HepG2 (cell line): ENCODE results near the gene ABHD10. TPM values are rescaled to one million over a fixed set of nuclear protein-coding genes. Genes with fewer than 3 reads are reported as not detected.

Experiments
- ATAC-seq: fragments of 200-7000 bp; cut with Tn5 transposase; 3 replicates; pipeline ENCODE4 v1.9.1; 2020; ENCODE audit warnings: mild to moderate bottlenecking, moderate library complexity
- BruUV-seq: library from RNA; stranded (reverse); fragments of 400-500 nt; replicated peaks from 2 replicates; lab custom pipeline; 2021; lab: Mats Ljungman, UMichigan
- CTCF ChIA-PET: fragments of 300-600 bp; formaldehyde crosslinking; extraction: SDS; loops from one replicate; lab custom pipeline; 2021; ENCODE audit warnings: low total read pairs, inconsistent platforms, low intra/inter-chr PET ratio; lab: Yijun Ruan, JAX
- POLR2A ChIA-PET: fragments of 350-600 bp; sonication (Branson Sonifier 250); formaldehyde crosslinking; loops from one replicate; lab custom pipeline; 2020; ENCODE audit warnings: antibody characterized with exemption, inconsistent platforms; lab: Yijun Ruan, JAX
- DNase-seq: peaks from one replicate; pipeline ENCODE4 v3.0.0-alpha.2; 2015; ENCODE audit warnings: low spot score
- FAIRE-seq: peaks from 3 replicates; lab custom pipeline; 2011; peaks lifted over from hg19 to GRCh38; lab: Jason Lieb, UNC
- H2AFZ ChIP-seq: one replicate; pipeline ENCODE4 v1.6.1; 2011; ENCODE audit warnings: low read length, inconsistent platforms
- H3K27ac ChIP-seq: fragments of 300-600 bp; 3 replicates; pipeline ENCODE4 v1.8.0; 2011; ENCODE audit warnings: mixed run types, mild to moderate bottlenecking, mixed read lengths, low read length, inconsistent platforms; ENCODE audit not compliant: insufficient read depth; ENCODE audit errors: extremely low read length
- H3K27me3 ChIP-seq, 2 experiments: fragments of 200-600 bp in 1 of 2; 2 replicates in 1 of 2; 3 replicates in 1 of 2; pipeline versions ENCODE4 v1.6.0 to v1.8.0; 2011; ENCODE audit warnings: low read length in 2 of 2, mild to moderate bottlenecking in 2 of 2, moderate library complexity in 2 of 2, inconsistent platforms in 1 of 2; ENCODE audit not compliant: insufficient read depth in 2 of 2, control insufficient read depth in 1 of 2
- H3K36me3 ChIP-seq, 2 experiments: fragments of 200-600 bp in 1 of 2; replicated peaks in 1 of 2; 2 replicates in 1 of 2; 3 replicates in 1 of 2; pipeline versions ENCODE4 v1.5.1 to v1.8.0; 2011; ENCODE audit warnings: low read length in 2 of 2, inconsistent platforms in 1 of 2; ENCODE audit not compliant: insufficient read depth in 2 of 2, control insufficient read depth in 1 of 2
- H3K4me1 ChIP-seq: 2 replicates; pipeline ENCODE4 v1.5.1; 2012; ENCODE audit warnings: low read length, inconsistent platforms; ENCODE audit not compliant: insufficient read depth
- H3K4me2 ChIP-seq: 2 replicates; pipeline ENCODE4 v1.6.0; 2011; ENCODE audit warnings: low read depth, low read length, inconsistent platforms
- H3K4me3 ChIP-seq, 3 experiments: fragments of 200-600 bp in 1 of 3; sonication (generic), shearing (Covaris generic) in 1 of 3; replicated peaks in 1 of 3; 2 replicates each; pipeline ENCODE4 v1.5.1; 2011 to 2016; ENCODE audit warnings: low read length in 3 of 3, inconsistent platforms in 2 of 3, low read depth in 2 of 3, mild to moderate bottlenecking in 2 of 3, control low read depth in 1 of 3, mixed read lengths in 1 of 3; ENCODE audit not compliant: insufficient read depth in 1 of 3
- H3K79me2 ChIP-seq: one replicate; pipeline ENCODE4 v1.6.1; 2011; ENCODE audit warnings: low read length, inconsistent platforms; ENCODE audit not compliant: insufficient read depth
- H3K9ac ChIP-seq: 2 replicates; pipeline ENCODE4 v1.6.0; 2011; ENCODE audit warnings: mild to moderate bottlenecking, low read depth, low read length, inconsistent platforms; ENCODE audit not compliant: insufficient read depth
- H3K9me3 ChIP-seq: 2 replicates; pipeline ENCODE4 v1.5.1; 2012; ENCODE audit warnings: mild to moderate bottlenecking, low read length
- H4K20me1 ChIP-seq: 2 replicates; pipeline ENCODE4 v1.6.0; 2011; ENCODE audit warnings: inconsistent platforms, mild to moderate bottlenecking, low read length, moderate library complexity; ENCODE audit not compliant: insufficient read depth
- CREB1 ChIP-seq, 2 experiments: fragments of 450-650 bp in 1 of 2; IDR thresholded peaks; 2 replicates each; pipeline ENCODE4 v1.6.1; 2016 to 2017; ENCODE audit warnings: control low read depth in 1 of 2, mild to moderate bottlenecking in 1 of 2, missing compliant biosample characterization in 1 of 2, missing genetic modification characterization in 1 of 2
- CREBL2 ChIP-seq: sonication (generic); formaldehyde crosslinking; IDR thresholded peaks from 2 replicates; pipeline ENCODE4 v1.8.1; 2023; ENCODE audit warnings: missing genetic modification reagents, mild to moderate bottlenecking, borderline replicate concordance
- CTCF ChIP-seq: sonication (generic); formaldehyde crosslinking; IDR thresholded peaks from 2 replicates; pipeline ENCODE4 v1.5.0; 2020; ENCODE audit warnings: mild to moderate bottlenecking, missing genetic modification reagents, moderate library complexity
- KDM2A ChIP-seq: sonication (generic); formaldehyde crosslinking; IDR thresholded peaks from 2 replicates; pipeline ENCODE4 v1.4.0; 2020; ENCODE audit warnings: low read depth, missing genetic modification reagents, borderline replicate concordance
- NBN ChIP-seq: fragments of 450-650 bp; conservative IDR thresholded peaks from 2 replicates; pipeline ENCODE4 v1.6.1; 2017
- RARG ChIP-seq: sonication (generic); formaldehyde crosslinking; IDR thresholded peaks from 2 replicates; pipeline ENCODE4 v1.4.0; 2020; ENCODE audit warnings: low read depth, mild to moderate bottlenecking, missing genetic modification reagents
- TARDBP ChIP-seq: sonication (generic); formaldehyde crosslinking; IDR thresholded peaks from 2 replicates; pipeline ENCODE4 v1.8.0; 2022; ENCODE audit warnings: mild to moderate bottlenecking, missing genetic modification reagents
- XRCC5 ChIP-seq: fragments of 200-400 bp; formaldehyde crosslinking; optimal IDR thresholded peaks from 2 replicates; pipeline ENCODE3; 2017; ENCODE audit warnings: mild to moderate bottlenecking, low read length
- ZBTB49 ChIP-seq: sonication (generic); formaldehyde crosslinking; IDR thresholded peaks from 2 replicates; pipeline ENCODE4 v1.4.0; 2020; ENCODE audit warnings: missing genetic modification reagents, borderline replicate concordance
- ZNF292 ChIP-seq: sonication (generic); formaldehyde crosslinking; IDR thresholded peaks from 2 replicates; pipeline ENCODE4 v1.8.1; 2022; ENCODE audit warnings: mild to moderate bottlenecking, low read depth, missing genetic modification reagents, borderline replicate concordance
- ZNF513 ChIP-seq: sonication (generic); formaldehyde crosslinking; conservative IDR thresholded peaks from 2 replicates; pipeline ENCODE4 v1.5.0; 2020; ENCODE audit warnings: missing genetic modification reagents
- ZNF530 ChIP-seq: sonication (generic); formaldehyde crosslinking; IDR thresholded peaks from 2 replicates; pipeline ENCODE4 v1.5.0; 2020; ENCODE audit warnings: low read depth, mild to moderate bottlenecking, missing genetic modification reagents
- ZNF556 ChIP-seq: sonication (generic); formaldehyde crosslinking; IDR thresholded peaks from 2 replicates; pipeline ENCODE4 v1.4.0; 2020; ENCODE audit warnings: mild to moderate bottlenecking, missing genetic modification reagents, borderline replicate concordance
- ZNF598 ChIP-seq: sonication (generic); formaldehyde crosslinking; IDR thresholded peaks from 2 replicates; pipeline ENCODE4 v1.5.1; 2020; ENCODE audit warnings: mild to moderate bottlenecking, missing genetic modification reagents, borderline replicate concordance
- WGBS: methylation state at CpG from one replicate; pipeline ENCODE4 v1.1.6; 2017; ENCODE audit warnings: low lambda C conversion rate; 5-methylcytosine and 5-hydroxymethylcytosine counted together
- in situ Hi-C: cut with HindIII; loops from 2 replicates; pipeline ENCODE4 v1.10.0; 2017; ENCODE audit warnings: low pct_unique_long_range_greater_than_20kb; ENCODE audit not compliant: extremely low pct_ligation_motif_present
- intact Hi-C: fragments of 100-400 bp; cut with micrococcal nuclease; formaldehyde crosslinking; loops from one replicate; pipeline ENCODE4 v1.10.0; 2022; ENCODE audit not compliant: unreplicated experiment
- polyA plus RNA-seq, 8 experiments: library from polyadenylated mRNA; depleted of rRNA in 3 of 8; stranded (reverse) in 7 of 8; unstranded in 1 of 8; fragments of >200 nt; fragmentation: Illumina TruSeq in 4 of 8; extraction: Trizol in 4 of 8; gene quantifications; 2 replicates each; pipeline versions ENCODE4 v1.2.1 to v1.2.3, GENCODE V29; 2011 to 2016; ENCODE audit warnings: low read depth in 4 of 8, missing spikeins in 1 of 8, mixed read lengths in 1 of 8; ENCODE audit not compliant: insufficient read depth in 1 of 8
- total RNA-seq, 5 experiments: library from RNA; depleted of rRNA; stranded (reverse); fragments of >200 nt; fragmentation: Illumina TruSeq; extraction: Trizol; gene quantifications; 2 replicates each; pipeline ENCODE4 v1.2.3, GENCODE V29; 2016; ENCODE audit warnings: low read depth in 1 of 5
- TF ChIP-seq, protein P1 (sequence below): sonication (generic); formaldehyde crosslinking; IDR thresholded peaks from 2 replicates; pipeline ENCODE4 v1.4.0; 2020; ENCODE audit warnings: missing genetic modification reagents, borderline replicate concordance

ABHD10 gene
- total and polyA plus RNA-seq, 2 of the 13 experiments (the other 11 are each of a cell fraction or from before 2014, with no cell fraction given), result 22.8 to 50.2 TPM

- DNase-seq, result no peak
- in situ Hi-C loops, result no loop called here
- WGBS, result 4% methylated on average over 8 of the region's 30 CpGs
- H3K27me3 ChIP-seq, result peaks cover 5 to 23% of the 10 kb centered on the region in 2 experiments
- H3K36me3 ChIP-seq, result no peaks in the 10 kb centered on the region; a peak in 1 of 5 replicates
- POLR2A ChIA-PET, result interaction anchor here (1.3 to 2.0 kb wide), 2 partner anchors 15 to 20 kb away, joined by 5 to 11 read pairs; partner anchors contain the start of gene ABHD10
- H4K20me1 ChIP-seq, result no peaks in the 10 kb centered on the region
- peak within 1 kb of the TSS; percentile 56 for H2AFZ ChIP-seq
- CTCF ChIA-PET, result no interaction called here
- peak within 1 kb of the TSS; percentile 89 for H3K4me2 ChIP-seq
- BruUV-seq, result no TSS peak
- peak within 1 kb of the TSS; percentile 37 to 68 (median 51) for H3K4me3 ChIP-seq
- no peaks in the 10 kb centered on the region for H3K79me2 ChIP-seq
- peak; percentile 84 for ATAC-seq
- no peaks in the 10 kb centered on the region for H3K9me3 ChIP-seq
- H3K9ac ChIP-seq, result no peak within 1 kb of the TSS
- peaks cover 19% of the 10 kb centered on the region for H3K4me1 ChIP-seq
- intact Hi-C loops, result no loop called here
- FAIRE-seq, result no peak
- no peak within 1 kb of the TSS for H3K27ac ChIP-seq
- TF ChIP-seq ZNF598 (CRISPR knock-in tag) (peak; percentile 32; the same call in 1 of the 2 replicates), CREB1 (IDR thresholded peaks at IDR 0.05) (no peak), CREB1 (CRISPR knock-in tag; IDR thresholded peaks at IDR 0.05) (no peak), NBN (no peak), ZNF530 (CRISPR knock-in tag) (no peak), XRCC5 (no peak), TARDBP (CRISPR knock-in tag) (no peak), ZNF513 (CRISPR knock-in tag) (no peak), ZBTB49 (CRISPR knock-in tag) (no peak), RARG (CRISPR knock-in tag) (no peak), KDM2A (CRISPR knock-in tag) (no peak), ZNF292 (CRISPR knock-in tag) (0 out of 2 replicates have a peak, but pooled peaks have one; percentile 19), CTCF (CRISPR knock-in tag) (no peak), ZNF556 (CRISPR knock-in tag) (no peak), CREBL2 (CRISPR knock-in tag) (no peak)
- TF ChIP-seq, protein P1, sequence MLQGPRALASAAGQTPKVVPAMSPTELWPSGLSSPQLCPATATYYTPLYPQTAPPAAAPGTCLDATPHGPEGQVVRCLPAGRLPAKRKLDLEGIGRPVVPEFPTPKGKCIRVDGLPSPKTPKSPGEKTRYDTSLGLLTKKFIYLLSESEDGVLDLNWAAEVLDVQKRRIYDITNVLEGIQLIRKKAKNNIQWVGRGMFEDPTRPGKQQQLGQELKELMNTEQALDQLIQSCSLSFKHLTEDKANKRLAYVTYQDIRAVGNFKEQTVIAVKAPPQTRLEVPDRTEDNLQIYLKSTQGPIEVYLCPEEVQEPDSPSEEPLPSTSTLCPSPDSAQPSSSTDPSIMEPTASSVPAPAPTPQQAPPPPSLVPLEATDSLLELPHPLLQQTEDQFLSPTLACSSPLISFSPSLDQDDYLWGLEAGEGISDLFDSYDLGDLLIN (CRISPR knock-in tag), result no peak
Observed at GRCh38 chr3:111998636-111999483, 20.0 kb downstream of the ABHD10 start, which contains the start of gene TAGLN3. TSS of gene TAGLN3 (plus strand) at chr3:111998922. CDS start at chr3:111999423, 501 bp downstream.
